BE2C (cell line): ENCODE results near the gene SLC7A7. TPM values are rescaled to one million over a fixed set of nuclear protein-coding genes. Genes with fewer than 3 reads are reported as not detected.
"Not testable (repeated sequence)": the region's sequence is repeated elsewhere in the genome, so short reads cannot be mapped to it uniquely, and the experiment has no call there.

Source experiments
- DNase-seq: peaks from one replicate; pipeline ENCODE4 v3.0.0-alpha.2; 2020
- H3K27me3 ChIP-seq: fragments of 250-450 bp; sonication (Bioruptor Pico); 2 replicates; pipeline ENCODE4 v1.5.1; 2020; ENCODE audit warnings: mild to moderate bottlenecking
- H3K36me3 ChIP-seq: fragments of 250-450 bp; sonication (Bioruptor Pico); 2 replicates; pipeline ENCODE4 v1.5.1; 2020; ENCODE audit warnings: mild to moderate bottlenecking
- H3K4me1 ChIP-seq: fragments of 250-450 bp; sonication (Bioruptor Pico); 2 replicates; pipeline ENCODE4 v1.5.1; 2020
- H3K4me3 ChIP-seq: 2 replicates; pipeline ENCODE4 v1.5.1; 2011; ENCODE audit warnings: low read depth, low read length
- H3K9me3 ChIP-seq: fragments of 250-450 bp; sonication (Bioruptor Pico); 2 replicates; pipeline ENCODE4 v1.5.1; 2020
- CTCF ChIP-seq: IDR thresholded peaks from 2 replicates; pipeline ENCODE4 v1.5.1; 2012; ENCODE audit warnings: mild to moderate bottlenecking, low read depth, low read length
- polyA plus RNA-seq: library from polyadenylated mRNA; unstranded; fragments of >200 nt; gene quantifications from one replicate; pipeline ENCODE4 v1.2.1, GENCODE V29; 2012; ENCODE audit warnings: low read depth, missing spikeins; ENCODE audit not compliant: insufficient read length, insufficient read depth

Gene SLC7A7
- 1.1 TPM for polyA plus RNA-seq

DNA sequence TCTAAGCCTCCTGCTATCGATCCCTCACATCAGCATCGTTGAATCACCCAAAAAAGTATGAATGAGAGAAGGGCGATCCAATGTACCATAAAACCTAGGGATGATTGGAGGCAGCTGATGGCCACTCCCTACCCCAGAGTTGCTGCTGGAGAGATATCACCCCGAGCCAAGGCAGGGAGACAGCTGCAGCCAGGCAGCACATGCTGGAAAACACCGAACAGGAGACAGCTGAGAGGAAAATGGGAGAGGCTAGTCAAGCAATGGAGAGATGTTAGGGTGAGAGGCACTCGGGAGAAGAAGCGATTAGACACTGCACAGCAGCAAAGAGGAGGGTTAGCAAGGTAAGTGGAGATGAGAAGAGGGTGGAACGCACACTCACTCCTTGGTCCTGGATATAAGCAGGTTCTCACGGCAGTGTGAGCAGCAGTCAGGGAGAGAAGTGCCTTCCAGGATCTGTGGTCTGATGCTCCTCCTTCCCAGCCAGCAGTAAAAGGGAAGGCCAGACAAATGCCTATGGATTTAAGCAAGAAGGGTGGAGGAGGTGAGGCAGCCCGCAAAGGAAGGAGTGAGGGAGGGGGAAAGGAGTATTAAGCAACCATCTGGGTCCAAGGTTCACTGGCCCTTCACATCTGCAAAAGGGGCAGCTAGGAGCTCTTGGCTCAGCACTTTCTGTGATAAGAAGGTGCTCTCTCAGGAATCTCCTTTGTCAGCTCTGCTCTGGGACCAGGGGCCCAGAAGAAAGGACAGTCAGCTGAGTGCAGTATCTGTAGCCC lies at the start of gene SLC7A7:
Gene SLC7A7 (minus strand): TSS at position 495 of the 773 bp plus-strand sequence. CDS start 2,037 bp downstream, outside the sequence.
- no peak for TF ChIP-seq CTCF
- Histone ChIP-seq H3K27me3 (peaks cover 18% of the 10 kb centered on the region), H3K4me3 (no peak within 1 kb of the TSS), H3K4me1 (no peaks in the 10 kb centered on the region; the same call in 1 of the 2 replicates), H3K9me3 (no peaks in the 10 kb centered on the region), H3K36me3 (no peaks in the 10 kb centered on the region)
- no peak for DNase-seq

- H3K27me3 ChIP-seq: no peaks in the 10 kb centered on the region
- H3K36me3 ChIP-seq: no peaks in the 10 kb centered on the region
- no peak for DNase-seq
- no peak for TF ChIP-seq CTCF
- no peaks in the 10 kb centered on the region for H3K9me3 ChIP-seq
- no peaks in the 10 kb centered on the region for H3K4me1 ChIP-seq
- no peak overlapping the region for H3K4me3 ChIP-seq
Measured at GRCh38 chr14:22864979-22865378, 49.7 kb upstream of the SLC7A7 start.

DNA sequence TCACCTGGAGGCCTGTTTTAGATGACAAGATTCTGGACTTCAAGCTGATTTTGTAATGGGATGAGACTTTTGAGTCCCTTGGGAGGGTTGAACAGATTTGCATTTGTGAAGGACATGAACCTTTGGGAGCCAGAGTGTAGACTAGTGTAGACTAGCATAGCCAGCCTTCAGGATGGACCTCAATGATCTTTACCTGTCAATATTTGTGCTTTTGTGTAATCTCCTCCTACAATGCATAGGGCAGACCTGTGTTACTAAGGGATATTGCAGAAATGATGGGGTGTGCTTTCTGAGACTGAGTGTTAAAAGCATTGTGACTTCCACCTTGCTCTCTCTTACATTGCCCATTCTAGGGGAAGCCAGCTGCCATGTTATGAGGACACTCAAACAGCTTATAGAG lies 46.4 kb upstream of the SLC7A7 start:
- H3K9me3 ChIP-seq: no peaks in the 10 kb centered on the region
- no peak for DNase-seq
- no peaks in the 10 kb centered on the region for H3K36me3 ChIP-seq
- no peak overlapping the region for H3K4me3 ChIP-seq
- H3K4me1 ChIP-seq: no peaks in the 10 kb centered on the region
- no peak for TF ChIP-seq CTCF
- H3K27me3 ChIP-seq: no peaks in the 10 kb centered on the region

GRCh38 chr14:22860377-22860776 lies 45.1 kb upstream of the SLC7A7 start:
- not testable (repeated sequence) for H3K4me1 ChIP-seq, H3K36me3 ChIP-seq, H3K27me3 ChIP-seq, H3K4me3 ChIP-seq, H3K9me3 ChIP-seq, DNase-seq

DNA sequence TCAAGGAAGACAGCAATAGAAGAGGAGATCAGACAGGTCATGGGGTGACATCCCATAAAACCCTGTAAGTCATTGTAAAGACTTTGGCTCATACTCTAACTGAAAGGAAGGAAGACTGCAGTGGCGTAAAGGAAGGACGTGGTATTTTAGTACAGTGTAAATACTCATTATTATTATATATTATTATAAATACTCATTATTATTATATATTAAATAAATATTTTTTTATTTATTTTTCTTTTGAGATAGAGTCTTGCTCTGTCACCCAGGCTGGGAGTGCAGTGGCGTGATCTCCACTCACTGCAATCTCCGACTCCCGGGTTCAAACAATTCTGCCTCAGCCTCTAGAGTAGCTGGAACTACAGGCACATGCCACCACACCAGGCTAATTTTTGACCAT lies 41.2 kb upstream of the SLC7A7 start:
- Histone ChIP-seq H3K36me3 (no peaks in the 10 kb centered on the region), H3K27me3 (no peaks in the 10 kb centered on the region), H3K4me1 (no peaks in the 10 kb centered on the region), H3K4me3 (no peak overlapping the region), H3K9me3 (no peaks in the 10 kb centered on the region)
- no peak for TF ChIP-seq CTCF
- DNase-seq: no peak

DNA sequence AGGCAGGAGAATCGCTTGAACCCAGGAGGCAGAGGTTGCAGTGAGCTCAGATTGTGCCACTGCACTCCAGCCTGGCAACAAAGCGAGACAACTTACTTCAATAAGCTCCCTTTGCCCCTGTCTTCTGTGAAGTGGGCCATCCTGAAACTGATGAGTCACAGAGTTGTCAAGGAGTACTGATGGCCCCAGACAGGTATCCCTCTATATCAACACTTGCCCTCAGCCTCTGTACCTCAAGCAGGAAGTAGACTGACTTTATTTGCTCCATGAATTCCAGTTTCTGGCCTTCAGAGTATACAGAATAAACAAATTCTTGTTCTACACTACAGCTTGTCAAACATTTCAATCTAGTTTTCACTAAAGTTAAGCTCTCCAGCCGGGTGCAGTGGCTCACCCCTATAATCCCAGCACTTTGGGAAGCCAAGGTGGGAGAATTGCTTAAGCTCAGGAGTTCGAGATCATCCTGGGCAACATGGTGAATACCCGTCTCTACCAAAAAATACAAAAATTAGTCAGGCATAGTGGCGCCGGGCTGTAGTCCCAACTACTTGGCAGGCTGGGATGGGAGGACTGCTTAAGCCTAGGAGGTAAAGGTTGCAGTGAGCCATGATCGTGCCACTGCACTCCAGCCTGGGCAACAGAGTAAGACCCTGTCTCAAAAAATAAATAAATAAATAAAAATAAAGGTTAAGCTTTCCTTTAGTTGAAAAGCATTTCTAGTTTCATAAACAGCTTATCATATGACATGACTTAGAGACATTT lies 39.9 kb upstream of the SLC7A7 start:
- H3K4me1 ChIP-seq: no peaks in the 10 kb centered on the region
- no peaks in the 10 kb centered on the region for H3K9me3 ChIP-seq
- no peak overlapping the region for H3K4me3 ChIP-seq
- DNase-seq: no peak
- no peaks in the 10 kb centered on the region for H3K27me3 ChIP-seq
- no peak for TF ChIP-seq CTCF
- H3K36me3 ChIP-seq: no peaks in the 10 kb centered on the region

DNA sequence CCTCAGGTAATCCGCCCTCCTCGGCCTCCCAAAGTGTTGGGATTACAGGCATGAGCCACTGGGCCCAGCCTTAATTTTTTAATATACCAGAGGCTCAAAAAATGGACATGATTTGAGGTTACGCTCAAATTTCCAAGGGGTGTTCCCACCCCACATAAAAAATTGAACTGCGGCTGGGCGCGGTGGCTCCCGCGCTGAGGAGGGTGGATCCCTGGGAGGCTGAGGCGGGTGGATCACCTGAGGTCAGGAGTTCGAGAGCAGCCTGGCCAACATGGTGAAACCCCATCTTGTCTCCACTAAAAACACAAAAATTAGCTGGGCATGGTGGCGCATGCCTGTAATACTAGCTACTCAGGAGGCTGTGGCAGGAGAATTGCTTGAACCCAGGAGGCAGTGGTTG lies 39.1 kb upstream of the SLC7A7 start:
- not testable (repeated sequence) for H3K27me3 ChIP-seq, H3K4me3 ChIP-seq, H3K9me3 ChIP-seq, DNase-seq, H3K4me1 ChIP-seq, H3K36me3 ChIP-seq
